Measurements from ENCODE around the gene SF1. TPM values are rescaled to one million over a fixed set of nuclear protein-coding genes. Genes with fewer than 3 reads are reported as not detected.
A peak's percentile ranks its signal among the peaks of the same experiment; 100 is the strongest.

SF1 gene
- total and polyA plus RNA-seq, 10 donors, result 54.2 to 585 (median 443) TPM

DNA sequence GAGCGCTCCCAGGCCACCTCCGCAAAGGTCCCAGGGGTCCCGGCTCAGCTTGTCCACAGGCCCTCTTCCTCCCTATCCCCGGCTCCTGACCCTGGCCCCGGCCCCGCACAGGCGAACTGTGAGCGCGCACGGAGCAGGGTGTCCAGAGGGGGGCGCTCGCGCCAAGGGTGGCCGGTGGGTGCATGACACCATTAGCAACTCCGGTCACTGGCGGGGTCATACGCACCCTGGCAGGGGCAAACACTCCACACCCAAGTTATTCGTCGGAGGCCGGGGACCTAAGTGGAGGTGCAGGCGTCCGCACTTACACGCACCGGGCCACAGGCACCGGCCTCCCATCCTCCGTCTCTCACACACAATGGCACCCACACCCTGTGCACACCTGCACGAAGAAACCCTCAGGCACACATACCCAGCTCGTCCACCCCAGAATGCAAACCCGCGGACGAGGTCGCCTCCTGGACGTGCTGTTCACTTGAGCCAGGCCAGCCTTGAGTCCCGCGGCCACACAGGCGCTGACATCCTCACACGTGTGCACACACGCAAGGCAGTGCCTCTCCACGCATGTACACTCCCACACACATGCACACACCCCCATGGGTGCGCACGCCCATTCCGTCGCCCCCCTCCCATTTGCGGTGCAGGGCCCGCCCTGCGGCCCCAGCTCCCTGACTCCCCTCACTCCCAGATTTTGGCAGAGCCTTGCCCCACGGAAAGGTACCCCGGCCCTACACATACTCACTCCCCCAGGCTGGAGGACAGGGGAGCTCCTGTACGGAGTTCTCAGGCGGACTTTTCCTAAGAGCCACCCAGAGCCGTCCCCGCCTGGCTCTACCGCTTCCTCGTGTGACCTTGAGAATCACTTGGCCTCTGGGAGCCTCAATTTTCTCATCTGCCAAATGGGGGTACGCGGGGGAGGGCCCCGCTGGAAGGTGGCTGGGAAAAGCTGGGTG is 34.5 kb downstream of the SF1 start, which contains the start of gene RASGRP2:
Gene RASGRP2, minus strand, starts transcription at position 552 of the 953 bp plus-strand sequence. CDS start 1,276 bp downstream, outside the sequence.
- H3K27me3 ChIP-seq (replicated peaks in 1 of 7), result peaks cover 0 to 7% (median 0%) of the 10 kb centered on the region in 7 donors
- H3K9me3 ChIP-seq, result no peaks in the 10 kb centered on the region
- peaks cover 0 to 31% (median 22%) of the 10 kb centered on the region in 6 donors for H3K36me3 ChIP-seq
- TF ChIP-seq, protein P1, sequence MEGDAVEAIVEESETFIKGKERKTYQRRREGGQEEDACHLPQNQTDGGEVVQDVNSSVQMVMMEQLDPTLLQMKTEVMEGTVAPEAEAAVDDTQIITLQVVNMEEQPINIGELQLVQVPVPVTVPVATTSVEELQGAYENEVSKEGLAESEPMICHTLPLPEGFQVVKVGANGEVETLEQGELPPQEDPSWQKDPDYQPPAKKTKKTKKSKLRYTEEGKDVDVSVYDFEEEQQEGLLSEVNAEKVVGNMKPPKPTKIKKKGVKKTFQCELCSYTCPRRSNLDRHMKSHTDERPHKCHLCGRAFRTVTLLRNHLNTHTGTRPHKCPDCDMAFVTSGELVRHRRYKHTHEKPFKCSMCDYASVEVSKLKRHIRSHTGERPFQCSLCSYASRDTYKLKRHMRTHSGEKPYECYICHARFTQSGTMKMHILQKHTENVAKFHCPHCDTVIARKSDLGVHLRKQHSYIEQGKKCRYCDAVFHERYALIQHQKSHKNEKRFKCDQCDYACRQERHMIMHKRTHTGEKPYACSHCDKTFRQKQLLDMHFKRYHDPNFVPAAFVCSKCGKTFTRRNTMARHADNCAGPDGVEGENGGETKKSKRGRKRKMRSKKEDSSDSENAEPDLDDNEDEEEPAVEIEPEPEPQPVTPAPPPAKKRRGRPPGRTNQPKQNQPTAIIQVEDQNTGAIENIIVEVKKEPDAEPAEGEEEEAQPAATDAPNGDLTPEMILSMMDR (IDR thresholded peaks at IDR 0.05 in 8 of 11, conservative IDR thresholded peaks at IDR 0.05 in 3 of 11), result peak; percentile 76 to 93 (median 84)
- no peak for TF ChIP-seq POLR2A (IDR thresholded peaks at IDR 0.05)
- peak; percentile 83 to 90 (median 84) for TF ChIP-seq POLR2AphosphoS5 (IDR thresholded peaks at IDR 0.05)
- intact Hi-C loops (cut with DNase I; ENCODE audit: low total_unique reads), result no loop called here
- peaks cover 27 to 95% (median 57%) of the 10 kb centered on the region in 6 donors for H3K4me1 ChIP-seq
- peak; percentile 99 for DNase-seq
- WGBS, 5 donors, result 0 to 2% (median 1%) methylated on average over 35 to 57 of the region's 57 CpGs
- H3K4me3 ChIP-seq, result peak within 1 kb of the TSS; percentile 63 to 96 (median 76)
- H3K27ac ChIP-seq, result peak within 1 kb of the TSS; percentile 87 to 100 (median 96)

DNA sequence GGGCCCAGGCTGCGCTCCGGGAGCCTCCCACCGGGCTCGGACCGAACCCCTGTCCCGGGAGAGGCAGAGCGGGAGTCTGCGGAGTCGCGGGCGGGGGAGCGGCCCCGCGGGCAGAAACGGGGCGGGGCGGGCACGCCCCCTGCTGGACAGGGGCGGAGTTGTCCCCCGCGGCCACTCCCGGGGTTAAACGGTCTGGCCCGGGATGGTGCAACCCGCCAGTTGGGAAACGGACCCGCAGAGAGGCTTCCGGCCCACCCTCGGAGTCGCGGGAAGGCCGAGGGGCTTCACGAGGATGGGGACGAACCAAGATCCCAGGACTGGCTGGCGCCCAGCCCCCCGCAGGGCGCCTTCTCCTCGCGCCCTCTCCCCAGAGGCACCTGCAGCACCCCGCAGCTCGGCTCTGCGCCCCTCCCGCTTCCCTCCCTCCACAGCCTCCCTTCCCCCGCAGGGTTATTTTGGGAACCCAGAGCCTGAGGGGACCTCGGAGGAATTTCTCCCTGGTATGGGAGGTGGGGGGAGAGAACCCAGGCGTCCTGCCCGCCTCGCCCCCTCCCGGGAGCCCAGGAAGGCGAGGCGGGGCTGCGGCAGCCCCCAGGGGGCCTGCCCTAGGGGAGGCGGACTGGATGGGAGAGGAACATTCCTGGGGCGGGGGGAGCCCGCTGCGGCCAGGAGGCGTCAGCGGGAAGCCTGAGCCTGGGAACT is 35.3 kb downstream of the SF1 start:
- intact Hi-C loops (cut with DNase I; ENCODE audit: low total_unique reads), result no loop called here
- H3K27ac ChIP-seq, result peak overlapping the region; percentile 81 to 100 (median 96)
- peaks cover 27 to 87% (median 57%) of the 10 kb centered on the region in 6 donors for H3K4me1 ChIP-seq
- peak; percentile 97 for DNase-seq
- peaks cover 0 to 40% (median 27%) of the 10 kb centered on the region in 6 donors for H3K36me3 ChIP-seq
- TF ChIP-seq POLR2A (IDR thresholded peaks at IDR 0.05), result peak in 1 of 3 donors; percentile 42
- TF ChIP-seq POLR2AphosphoS5 (IDR thresholded peaks at IDR 0.05), result peak; percentile 63 to 86 (median 74)
- TF ChIP-seq, protein P1 (IDR thresholded peaks at IDR 0.05 in 8 of 11, conservative IDR thresholded peaks at IDR 0.05 in 3 of 11), result peak; percentile 86 to 96 (median 92)
- peaks cover 0 to 7% (median 0%) of the 10 kb centered on the region in 7 donors for H3K27me3 ChIP-seq (replicated peaks in 1 of 7)
- 0 to 1% (median 0%) methylated on average over 8 to 58 of the region's 58 CpGs for WGBS, 5 donors
- peak overlapping the region; percentile 63 to 96 (median 76) for H3K4me3 ChIP-seq
- no peaks in the 10 kb centered on the region for H3K9me3 ChIP-seq

DNA sequence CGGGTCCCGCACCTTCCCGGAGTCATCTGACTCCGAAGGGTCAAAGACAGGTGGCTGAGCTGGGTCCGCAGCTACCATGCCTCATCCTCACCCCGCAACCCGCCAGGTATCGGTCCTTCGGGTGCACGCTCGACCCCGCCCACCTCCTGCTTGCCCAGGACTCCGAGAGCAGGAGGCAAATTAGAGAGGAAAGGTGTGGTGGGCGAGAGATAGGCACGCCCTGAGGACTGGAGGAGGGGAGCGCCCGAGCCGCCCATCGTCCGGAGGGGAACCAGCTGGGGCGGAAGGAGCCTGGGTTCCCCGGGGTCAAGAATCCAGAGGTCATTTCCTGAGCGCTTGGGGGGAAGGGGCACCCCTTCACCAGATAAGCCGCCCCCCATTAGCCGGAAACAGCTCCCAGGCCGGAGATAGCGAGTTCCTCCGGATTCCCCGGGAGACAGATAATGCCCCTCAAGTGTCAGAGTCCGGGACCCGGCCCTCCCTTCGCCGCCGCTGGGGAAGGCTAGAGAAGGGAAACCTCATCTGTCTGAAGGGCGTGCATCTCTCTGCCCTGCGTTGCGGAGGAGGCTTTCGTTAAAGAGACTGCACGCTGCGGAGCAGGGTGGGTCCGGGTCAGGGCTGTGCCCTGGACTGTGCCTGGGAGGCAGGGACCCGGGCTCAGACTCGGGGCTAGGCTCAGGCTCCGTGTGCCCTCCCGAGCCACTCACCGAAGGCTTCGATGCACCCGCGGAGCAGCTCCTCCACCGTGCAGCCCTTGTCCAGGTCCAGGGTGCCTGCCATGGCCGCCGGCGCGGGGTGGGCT is 36.1 kb downstream of the SF1 start:
- no peak for TF ChIP-seq POLR2A (IDR thresholded peaks at IDR 0.05)
- TF ChIP-seq, protein P1 (IDR thresholded peaks at IDR 0.05 in 8 of 11, conservative IDR thresholded peaks at IDR 0.05 in 3 of 11), result no peak
- peak in 2 of 3 donors; percentile 36 to 42 for TF ChIP-seq POLR2AphosphoS5 (IDR thresholded peaks at IDR 0.05)
- peak overlapping the region; percentile 63 to 96 (median 76) for H3K4me3 ChIP-seq
- H3K27ac ChIP-seq, result peak overlapping the region; percentile 81 to 100 (median 96)
- H3K9me3 ChIP-seq, result no peaks in the 10 kb centered on the region
- intact Hi-C loops (cut with DNase I; ENCODE audit: low total_unique reads), result no loop called here
- 8 to 12% (median 10%) methylated on average over 34 to 54 of the region's 54 CpGs for WGBS, 5 donors
- peak; percentile 89 for DNase-seq
- peaks cover 0 to 7% (median 0%) of the 10 kb centered on the region in 7 donors for H3K27me3 ChIP-seq (replicated peaks in 1 of 7)
- H3K4me1 ChIP-seq, result peaks cover 27 to 79% (median 57%) of the 10 kb centered on the region in 6 donors
- peaks cover 0 to 47% (median 34%) of the 10 kb centered on the region in 6 donors for H3K36me3 ChIP-seq
